OCI-LY3 (cell line): Measurements from ENCODE around the gene CDH4.

Source experiments
- EZH2phosphoT487 ChIP-seq: fragments of 200-600 bp; shearing (Covaris generic); IDR thresholded peaks from 2 replicates; pipeline ENCODE4 v1.6.1; 2018; ENCODE audit warnings: antibody characterized with exemption, mixed run types, low read depth
- TF ChIP-seq, protein P1 (sequence below): fragments of 200-600, 300-600 bp; sonication (generic); IDR thresholded peaks from 2 replicates; pipeline ENCODE4 v1.5.1; 2014; ENCODE audit warnings: antibody characterized with exemption, low read length, low read depth

DNA sequence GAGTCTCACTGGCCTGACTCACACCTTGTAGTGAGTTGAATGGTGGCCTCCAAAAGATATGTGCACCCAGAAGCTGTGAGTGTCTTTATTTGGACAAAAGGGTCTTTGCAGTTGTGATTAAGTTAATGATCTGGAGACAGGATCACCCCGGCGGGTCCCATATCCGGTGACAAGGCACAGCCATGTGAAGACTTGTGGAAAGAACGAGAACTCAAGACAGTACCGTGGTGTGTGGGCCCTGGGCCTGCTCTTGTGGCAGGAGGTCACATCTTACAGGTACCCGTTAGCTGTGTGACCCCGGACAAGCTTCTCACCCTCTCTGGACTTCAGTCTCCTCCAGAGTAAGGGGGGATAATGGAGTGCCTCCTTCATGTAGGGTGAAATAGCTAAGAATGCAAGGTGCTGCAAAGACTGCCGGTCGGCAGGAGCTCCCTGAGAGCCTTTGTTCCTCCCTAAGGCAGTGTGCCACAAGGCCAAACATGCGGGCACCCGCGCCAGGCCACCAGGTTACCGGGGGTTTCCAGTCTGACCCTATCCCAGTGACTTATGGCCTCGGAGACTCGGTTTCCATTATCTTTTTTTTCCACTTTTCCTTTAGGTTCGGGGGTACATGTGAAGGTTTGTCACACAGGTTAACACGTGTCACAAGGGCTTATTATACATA is 39.2 kb downstream of the CDH4 start:
- TF ChIP-seq, protein P1, sequence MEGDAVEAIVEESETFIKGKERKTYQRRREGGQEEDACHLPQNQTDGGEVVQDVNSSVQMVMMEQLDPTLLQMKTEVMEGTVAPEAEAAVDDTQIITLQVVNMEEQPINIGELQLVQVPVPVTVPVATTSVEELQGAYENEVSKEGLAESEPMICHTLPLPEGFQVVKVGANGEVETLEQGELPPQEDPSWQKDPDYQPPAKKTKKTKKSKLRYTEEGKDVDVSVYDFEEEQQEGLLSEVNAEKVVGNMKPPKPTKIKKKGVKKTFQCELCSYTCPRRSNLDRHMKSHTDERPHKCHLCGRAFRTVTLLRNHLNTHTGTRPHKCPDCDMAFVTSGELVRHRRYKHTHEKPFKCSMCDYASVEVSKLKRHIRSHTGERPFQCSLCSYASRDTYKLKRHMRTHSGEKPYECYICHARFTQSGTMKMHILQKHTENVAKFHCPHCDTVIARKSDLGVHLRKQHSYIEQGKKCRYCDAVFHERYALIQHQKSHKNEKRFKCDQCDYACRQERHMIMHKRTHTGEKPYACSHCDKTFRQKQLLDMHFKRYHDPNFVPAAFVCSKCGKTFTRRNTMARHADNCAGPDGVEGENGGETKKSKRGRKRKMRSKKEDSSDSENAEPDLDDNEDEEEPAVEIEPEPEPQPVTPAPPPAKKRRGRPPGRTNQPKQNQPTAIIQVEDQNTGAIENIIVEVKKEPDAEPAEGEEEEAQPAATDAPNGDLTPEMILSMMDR: no peak
- no peak for TF ChIP-seq EZH2phosphoT487
